ENCODE data around the gene TTC27.

DNA sequence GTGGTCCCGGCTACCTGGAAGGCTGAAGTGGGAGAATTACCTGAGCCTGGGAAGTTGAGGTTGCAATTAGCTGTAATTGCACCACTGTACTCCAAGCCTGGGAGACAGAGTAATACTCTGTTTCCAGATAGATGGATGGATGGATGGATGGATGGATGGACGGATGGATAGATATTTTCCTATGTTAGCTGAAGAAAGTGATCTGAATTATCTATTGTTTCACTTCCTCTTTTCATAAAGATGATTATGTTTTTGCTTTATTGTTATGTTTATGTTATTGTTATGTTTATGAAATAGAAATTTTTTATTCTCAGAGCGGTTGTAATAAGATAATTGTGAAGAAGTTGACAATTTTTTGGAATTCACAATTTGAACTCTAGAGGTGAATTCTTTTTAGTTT lies 33.3 kb upstream of the TTC27 start:
- no peak for TF ChIP-seq GABPA (IDR thresholded peaks at IDR 0.05; ENCODE audit: low read depth)
- TF ChIP-seq, protein P1, sequence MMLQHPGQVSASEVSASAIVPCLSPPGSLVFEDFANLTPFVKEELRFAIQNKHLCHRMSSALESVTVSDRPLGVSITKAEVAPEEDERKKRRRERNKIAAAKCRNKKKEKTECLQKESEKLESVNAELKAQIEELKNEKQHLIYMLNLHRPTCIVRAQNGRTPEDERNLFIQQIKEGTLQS (IDR thresholded peaks at IDR 0.05; ENCODE audit: borderline replicate concordance, extremely low read depth, low read depth, low read length): no peak
